Melanocyte of skin (primary cell): ENCODE results near the gene RPUSD1. TPM values are rescaled to one million over a fixed set of nuclear protein-coding genes. Genes with fewer than 3 reads are reported as not detected.

Source experiments
- small RNA-seq, 2 donors: library from RNA; depleted of rRNA; stranded (forward); fragments of <200 nt; gene quantifications; one replicate each; pipeline ENCODE3, GENCODE V24; 2012
- total RNA-seq, 2 donors: library from RNA; depleted of rRNA; stranded (reverse); fragments of >200 nt; gene quantifications; 2 replicates each; pipeline ENCODE4 v1.2.3, GENCODE V29; 2012

RPUSD1 gene, protein sequence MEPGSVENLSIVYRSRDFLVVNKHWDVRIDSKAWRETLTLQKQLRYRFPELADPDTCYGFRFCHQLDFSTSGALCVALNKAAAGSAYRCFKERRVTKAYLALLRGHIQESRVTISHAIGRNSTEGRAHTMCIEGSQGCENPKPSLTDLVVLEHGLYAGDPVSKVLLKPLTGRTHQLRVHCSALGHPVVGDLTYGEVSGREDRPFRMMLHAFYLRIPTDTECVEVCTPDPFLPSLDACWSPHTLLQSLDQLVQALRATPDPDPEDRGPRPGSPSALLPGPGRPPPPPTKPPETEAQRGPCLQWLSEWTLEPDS
- total RNA-seq = 10 to 100 TPM; 34.8 to 41.6 TPM

GRCh38 chr16:787978-788398 is at the start of gene RPUSD1:
Gene RPUSD1 (minus strand): TSS chr16:788381. CDS start chr16:787737, 644 bp downstream.

DNA sequence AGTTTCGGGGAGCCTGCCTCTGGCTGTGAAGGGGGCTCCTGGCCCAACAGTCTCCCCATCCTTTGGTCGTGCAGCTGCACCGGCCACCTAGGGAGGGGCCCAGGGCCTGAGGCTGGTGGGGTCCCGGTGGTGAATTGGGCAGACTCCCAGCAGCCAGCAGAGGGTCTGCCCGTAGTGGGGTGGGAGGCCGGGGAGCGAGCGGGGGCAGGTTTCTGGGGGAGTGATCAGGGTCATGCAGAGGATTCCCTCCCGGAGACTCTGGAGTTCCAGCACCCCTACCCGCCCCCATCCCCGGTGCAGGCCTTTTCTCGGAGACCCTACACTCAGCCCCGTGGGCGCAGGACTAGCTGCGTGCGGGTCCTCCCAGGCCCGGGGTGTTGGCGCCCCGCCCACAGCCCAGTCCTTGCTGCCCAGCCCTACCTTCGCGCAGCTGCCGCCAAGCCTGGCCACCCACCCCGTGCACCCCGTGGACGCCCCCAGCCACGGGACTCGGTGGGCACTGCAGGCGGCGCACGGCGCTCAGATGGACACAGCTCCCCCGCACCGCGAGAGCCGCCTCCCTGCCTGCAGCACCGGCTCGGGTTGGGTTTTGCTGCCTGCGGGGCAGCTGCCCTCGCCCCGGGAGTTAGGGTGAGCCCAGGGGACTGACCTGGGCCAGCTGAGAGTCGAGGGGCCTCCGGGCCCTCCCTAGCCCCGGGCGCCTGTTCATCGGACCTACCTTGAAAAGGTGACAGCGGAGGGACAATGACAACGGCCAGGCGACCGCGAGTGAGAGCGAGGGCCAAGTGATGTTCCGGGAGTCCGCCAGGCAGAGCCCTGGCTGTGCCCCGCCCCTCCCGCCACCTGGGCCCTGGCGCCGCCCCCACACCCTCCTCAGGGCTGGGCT is 12.0 kb upstream of the RPUSD1 start, which contains the start of gene GNG13:
GNG13 (minus strand) TSS at position 787 of the 886 bp plus-strand sequence. CDS start 1,657 bp downstream, outside the sequence.

GRCh38 chr16:788399-789126 is 382 bp upstream of the RPUSD1 start, which contains the start of gene CHTF18:
Gene CHTF18 (plus strand): TSS chr16:788620. CDS start chr16:788685, 65 bp downstream.

GRCh38 chr16:760545-761343 is 27.4 kb downstream of the RPUSD1 start, which contains the start of gene MSLN:
Gene MSLN (plus strand): TSS chr16:760734. CDS start chr16:762681, 1,947 bp downstream.

GRCh38 chr16:740764-741505 is 47.2 kb downstream of the RPUSD1 start, which contains the start of gene CIAO3:
Gene CIAO3 (minus strand): TSS chr16:740997. CDS start chr16:740985, 12 bp downstream.

Small RNA genes lying within 50 kb of the gene (small RNA-seq; reads per million reads assigned to genes)
- gene MIR662 = 0 reads per million in 2 donors

Other genes with a start within 250 kb of the RPUSD1 start
- not detected for gene PRR35, start 228.0 kb downstream of the RPUSD1 start, total RNA-seq
- 1 to 10 TPM; 2.0 to 2.4 TPM for gene NHLRC4, start 221.4 kb downstream of the RPUSD1 start, total RNA-seq
- 10 to 100 TPM; 36.8 to 38.3 TPM for gene PIGQ, start 218.4 kb downstream of the RPUSD1 start, total RNA-seq
- 1 to 10 TPM; 7.0 to 7.2 TPM for gene RAB40C, start 198.3 kb downstream of the RPUSD1 start, total RNA-seq
- gene WFIKKN1, start 157.4 kb downstream of the RPUSD1 start, total RNA-seq = under 1 TPM; under 0.01 to 0.34 TPM
- 10 to 100 TPM; 51.6 to 57.3 TPM for gene METTL26, start 152.1 kb downstream of the RPUSD1 start, total RNA-seq
- 10 to 100 TPM; 21.7 to 36.0 TPM for gene MCRIP2, start 146.6 kb downstream of the RPUSD1 start, total RNA-seq
- 10 to 100 TPM; 12.4 to 16.7 TPM for gene WDR90, start 139.0 kb downstream of the RPUSD1 start, total RNA-seq
- 10 to 100 TPM; 39.9 to 51.0 TPM for gene RHOT2, start 120.2 kb downstream of the RPUSD1 start, total RNA-seq
- under 1 TPM; 0.33 to 0.69 TPM for gene RHBDL1, start 112.7 kb downstream of the RPUSD1 start, total RNA-seq
- 100 to 1,000 TPM; 124 to 153 TPM for gene STUB1, start 108.0 kb downstream of the RPUSD1 start, total RNA-seq
- gene JMJD8, start 104.0 kb downstream of the RPUSD1 start, total RNA-seq = 10 to 100 TPM; 35.4 to 36.3 TPM
- gene WDR24, start 98.0 kb downstream of the RPUSD1 start, total RNA-seq = 10 to 100 TPM in 1 of 2 donors, 1 to 10 TPM in 1; 9.6 to 10.3 TPM
- under 1 TPM in 1 of 2 donors, not detected in 1; under 0.01 TPM for gene FBXL16, start 82.6 kb downstream of the RPUSD1 start, total RNA-seq
- gene METRN, start 73.3 kb downstream of the RPUSD1 start, total RNA-seq = 10 to 100 TPM; 54.0 to 93.6 TPM
- 10 to 100 TPM; 23.4 to 28.0 TPM for gene ANTKMT, start 67.2 kb downstream of the RPUSD1 start, total RNA-seq
- gene CCDC78, start 61.9 kb downstream of the RPUSD1 start, total RNA-seq = 1 to 10 TPM; 3.1 to 6.0 TPM
- gene HAGHL, start 61.3 kb downstream of the RPUSD1 start, total RNA-seq = 10 to 100 TPM; 31.3 to 34.3 TPM
- 10 to 100 TPM; 33.4 to 40.0 TPM for gene CIAO3, start 47.4 kb downstream of the RPUSD1 start, total RNA-seq
- gene MSLN, start 27.6 kb downstream of the RPUSD1 start, total RNA-seq = not detected
- 10 to 100 TPM; 18.6 to 31.6 TPM for gene CHTF18, start 239 bp upstream of the RPUSD1 start, total RNA-seq
- gene GNG13, start 12.4 kb upstream of the RPUSD1 start, total RNA-seq = not detected
- gene LMF1, start 182.6 kb upstream of the RPUSD1 start, total RNA-seq = 10 to 100 TPM; 23.0 to 35.8 TPM
- 10 to 100 TPM in 1 of 2 donors, 1 to 10 TPM in 1; 1.0 to 14.3 TPM for gene SOX8, start 193.4 kb upstream of the RPUSD1 start, total RNA-seq